ENCODE data around the gene OR5K4. TPM values are rescaled to one million over a fixed set of nuclear protein-coding genes. Genes with fewer than 3 reads are reported as not detected.

The OR5K4 gene
- total RNA-seq, 1 experiment from 2014 or later = not detected

DNA sequence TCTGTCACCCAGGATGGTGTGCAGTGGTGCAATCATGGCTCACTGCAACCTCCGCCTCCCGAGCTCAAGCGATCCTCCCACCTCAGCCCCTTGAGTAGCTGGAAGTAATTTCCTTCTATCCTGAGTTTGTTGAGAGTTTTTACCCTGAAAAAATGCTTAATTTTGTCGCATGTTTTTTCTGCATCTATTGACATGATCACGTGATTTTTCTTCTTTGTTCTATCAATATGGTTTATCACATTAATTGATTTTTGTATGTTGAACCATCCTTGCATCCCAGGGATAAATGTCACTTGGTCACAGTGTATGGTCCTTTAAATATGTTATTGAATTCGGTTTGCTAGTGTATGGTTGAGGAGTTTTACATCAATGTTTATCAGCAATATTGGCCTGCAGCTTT, 11.9 kb upstream of the OR5K4 start:
- no peak for DNase-seq (ENCODE audit: unreplicated experiment)
- Mint-ChIP-seq H3K27ac (ENCODE audit: low read depth, unreplicated experiment) (no peak overlapping the region), H3K36me3 (ENCODE audit: insufficient read depth, unreplicated experiment) (no peaks in the 10 kb centered on the region), H3K4me3 (ENCODE audit: unreplicated experiment) (no peak overlapping the region), H3K4me1 (ENCODE audit: insufficient read depth, unreplicated experiment) (peaks cover 5% of the 10 kb centered on the region), H3K9me3 (ENCODE audit: unreplicated experiment) (no peaks in the 10 kb centered on the region), H3K27me3 (ENCODE audit: insufficient read depth, unreplicated experiment) (peaks cover 50% of the 10 kb centered on the region)
- intact Hi-C loops (cut with micrococcal nuclease) = no loop called here
- no TSS peak for BruUV-seq (replicated peaks)
- TF ChIP-seq, protein P1, sequence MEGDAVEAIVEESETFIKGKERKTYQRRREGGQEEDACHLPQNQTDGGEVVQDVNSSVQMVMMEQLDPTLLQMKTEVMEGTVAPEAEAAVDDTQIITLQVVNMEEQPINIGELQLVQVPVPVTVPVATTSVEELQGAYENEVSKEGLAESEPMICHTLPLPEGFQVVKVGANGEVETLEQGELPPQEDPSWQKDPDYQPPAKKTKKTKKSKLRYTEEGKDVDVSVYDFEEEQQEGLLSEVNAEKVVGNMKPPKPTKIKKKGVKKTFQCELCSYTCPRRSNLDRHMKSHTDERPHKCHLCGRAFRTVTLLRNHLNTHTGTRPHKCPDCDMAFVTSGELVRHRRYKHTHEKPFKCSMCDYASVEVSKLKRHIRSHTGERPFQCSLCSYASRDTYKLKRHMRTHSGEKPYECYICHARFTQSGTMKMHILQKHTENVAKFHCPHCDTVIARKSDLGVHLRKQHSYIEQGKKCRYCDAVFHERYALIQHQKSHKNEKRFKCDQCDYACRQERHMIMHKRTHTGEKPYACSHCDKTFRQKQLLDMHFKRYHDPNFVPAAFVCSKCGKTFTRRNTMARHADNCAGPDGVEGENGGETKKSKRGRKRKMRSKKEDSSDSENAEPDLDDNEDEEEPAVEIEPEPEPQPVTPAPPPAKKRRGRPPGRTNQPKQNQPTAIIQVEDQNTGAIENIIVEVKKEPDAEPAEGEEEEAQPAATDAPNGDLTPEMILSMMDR (IDR thresholded peaks at IDR 0.05; ENCODE audit: unreplicated experiment) = no peak
- ChIA-PET POLR2A (no interaction called here), CTCF (interaction anchor here (0.6 to 0.9 kb wide), 2 partner anchors 12 to 13 kb away, joined by 3 to 7 read pairs; no protein-coding TSS in a partner anchor)

DNA sequence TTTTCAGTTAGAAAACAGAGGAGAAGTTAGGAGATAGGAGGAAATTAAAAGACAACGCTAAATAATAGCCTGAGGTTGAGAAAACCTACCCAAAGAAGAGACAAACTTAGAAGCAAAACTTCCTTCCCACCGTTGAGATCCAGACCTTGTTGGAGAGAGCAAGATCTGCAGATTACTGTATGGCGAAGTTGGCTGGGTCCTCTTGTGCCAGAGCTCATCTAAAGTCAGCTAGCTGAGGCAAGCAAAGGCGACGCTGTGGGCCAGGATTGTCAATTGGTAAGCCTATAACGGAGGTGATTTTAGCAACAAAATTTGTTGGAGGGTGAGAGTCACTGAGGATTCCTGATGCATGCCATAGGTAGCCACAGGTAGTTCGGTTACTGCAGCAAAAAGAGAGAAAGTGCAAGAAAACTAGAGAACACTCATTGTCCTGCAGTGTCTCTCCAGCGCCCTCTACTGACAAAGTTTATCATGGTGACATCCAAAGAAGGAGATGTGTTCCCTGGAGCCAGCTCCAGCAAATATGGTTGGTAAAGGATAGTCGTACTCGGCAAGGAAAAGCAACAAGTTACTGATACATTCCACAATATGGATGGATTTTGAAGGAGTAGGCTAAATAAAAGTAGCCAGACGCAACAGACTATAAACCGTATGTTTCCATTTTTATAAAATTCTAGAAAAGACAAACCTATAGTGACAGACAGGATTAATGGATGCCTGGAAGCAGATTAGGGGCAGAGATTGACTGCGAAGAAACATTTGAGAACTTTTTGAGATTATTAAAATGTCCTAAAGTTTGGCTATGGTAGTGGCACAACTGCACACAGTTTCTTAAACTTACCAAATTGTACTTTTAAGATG, 9.8 kb upstream of the OR5K4 start:
- no TSS peak for BruUV-seq (replicated peaks)
- no peak overlapping the region for H3K27ac Mint-ChIP-seq (ENCODE audit: low read depth, unreplicated experiment)
- peaks cover 5% of the 10 kb centered on the region for H3K4me1 Mint-ChIP-seq (ENCODE audit: insufficient read depth, unreplicated experiment)
- peaks cover 57% of the 10 kb centered on the region for H3K27me3 Mint-ChIP-seq (ENCODE audit: insufficient read depth, unreplicated experiment)
- H3K36me3 Mint-ChIP-seq (ENCODE audit: insufficient read depth, unreplicated experiment) = no peaks in the 10 kb centered on the region
- CTCF ChIA-PET = interaction anchor here (0.6 to 2.0 kb wide), 7 partner anchors 11 to 507 kb away, joined by 3 to 10 read pairs (median 4); no protein-coding TSS in a partner anchor
- DNase-seq (ENCODE audit: unreplicated experiment) = peak; percentile 86
- no peaks in the 10 kb centered on the region for H3K9me3 Mint-ChIP-seq (ENCODE audit: unreplicated experiment)
- intact Hi-C loops (cut with micrococcal nuclease) = no loop called here
- H3K4me3 Mint-ChIP-seq (ENCODE audit: unreplicated experiment) = no peak overlapping the region
- TF ChIP-seq, protein P1 (IDR thresholded peaks at IDR 0.05; ENCODE audit: unreplicated experiment) = peak; percentile 66
- POLR2A ChIA-PET = interaction anchor here (0.6 kb wide), 1 partner anchor 168 kb away, joined by 3 read pairs; no protein-coding TSS in a partner anchor

DNA sequence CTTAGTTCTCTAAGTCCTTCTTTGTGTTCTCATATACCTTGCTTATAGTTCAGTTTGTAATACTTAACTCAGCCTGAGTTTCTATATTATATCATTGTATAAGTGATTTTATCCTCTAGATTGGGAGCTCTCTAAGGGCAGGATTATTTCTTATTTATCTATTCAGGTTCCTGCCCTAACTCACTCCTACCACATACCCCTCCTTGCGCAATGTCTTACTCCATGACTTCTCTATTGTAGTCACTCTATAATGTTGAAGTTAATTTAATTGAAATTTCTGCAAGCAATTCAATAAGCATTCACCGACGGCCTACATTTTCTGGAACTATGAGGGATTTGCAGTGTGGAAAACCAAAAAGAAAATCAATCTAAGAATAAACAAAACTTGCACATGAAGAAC, 3.6 kb upstream of the OR5K4 start:
- TF ChIP-seq, protein P1 (IDR thresholded peaks at IDR 0.05; ENCODE audit: unreplicated experiment) = no peak
- Mint-ChIP-seq H3K9me3 (ENCODE audit: unreplicated experiment) (no peaks in the 10 kb centered on the region), H3K27ac (ENCODE audit: low read depth, unreplicated experiment) (no peak overlapping the region), H3K27me3 (ENCODE audit: insufficient read depth, unreplicated experiment) (peaks cover 18% of the 10 kb centered on the region), H3K4me1 (ENCODE audit: insufficient read depth, unreplicated experiment) (no peaks in the 10 kb centered on the region), H3K36me3 (ENCODE audit: insufficient read depth, unreplicated experiment) (no peaks in the 10 kb centered on the region), H3K4me3 (ENCODE audit: unreplicated experiment) (no peak overlapping the region)
- no TSS peak for BruUV-seq (replicated peaks)
- POLR2A ChIA-PET = no interaction called here
- CTCF ChIA-PET = interaction anchor here (0.7 kb wide), 1 partner anchor 302 kb away, joined by 3 read pairs; no protein-coding TSS in a partner anchor
- no peak for DNase-seq (ENCODE audit: unreplicated experiment)
- intact Hi-C loops (cut with micrococcal nuclease) = no loop called here

DNA sequence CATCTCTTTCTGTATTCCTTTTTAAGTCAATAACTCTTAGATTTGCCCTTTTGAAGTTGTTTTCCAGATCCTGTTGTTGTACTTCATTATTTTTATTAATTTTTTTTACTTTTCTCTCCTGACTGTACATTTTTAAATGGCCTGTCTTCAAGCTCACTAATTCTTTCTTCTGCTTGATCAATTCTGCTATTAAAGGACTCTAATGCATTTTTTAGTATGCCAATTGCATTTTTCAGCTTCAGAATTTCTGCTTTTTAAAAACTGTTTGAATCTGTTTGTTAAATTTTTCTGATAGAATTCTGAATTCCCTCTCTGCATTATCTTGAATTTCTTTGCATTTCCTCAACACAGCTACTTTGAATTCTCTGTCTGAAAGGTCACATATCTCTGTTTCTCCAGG, 5.6 kb downstream of the OR5K4 start:
- H3K4me3 Mint-ChIP-seq (ENCODE audit: unreplicated experiment) = no peak overlapping the region
- no peaks in the 10 kb centered on the region for H3K4me1 Mint-ChIP-seq (ENCODE audit: insufficient read depth, unreplicated experiment)
- TF ChIP-seq, protein P1 (IDR thresholded peaks at IDR 0.05; ENCODE audit: unreplicated experiment) = no peak
- H3K36me3 Mint-ChIP-seq (ENCODE audit: insufficient read depth, unreplicated experiment) = no peaks in the 10 kb centered on the region
- no peaks in the 10 kb centered on the region for H3K27me3 Mint-ChIP-seq (ENCODE audit: insufficient read depth, unreplicated experiment)
- H3K9me3 Mint-ChIP-seq (ENCODE audit: unreplicated experiment) = peaks cover 17% of the 10 kb centered on the region
- ChIA-PET CTCF (interaction anchor here (1.1 kb wide), 1 partner anchor 31 kb away, joined by 4 read pairs; the partner anchor contains the start of gene OR5K3), POLR2A (no interaction called here)
- DNase-seq (ENCODE audit: unreplicated experiment) = no peak
- BruUV-seq (replicated peaks) = no TSS peak
- H3K27ac Mint-ChIP-seq (ENCODE audit: low read depth, unreplicated experiment) = no peak overlapping the region
- intact Hi-C loops (cut with micrococcal nuclease) = no loop called here
